Endometrium (tissue), 2 donors: ENCODE results near the gene UQCC5.

Experiments
- FAIRE-seq: peaks from 2 replicates; lab custom pipeline; 2012; peaks lifted over from hg19 to GRCh38; lab: Jason Lieb, UNC
- donor health status: control.
- donor health status: control.

The UQCC5 gene, protein sequence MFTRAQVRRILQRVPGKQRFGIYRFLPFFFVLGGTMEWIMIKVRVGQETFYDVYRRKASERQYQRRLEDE

GRCh38 chr3:52536369-52537164 is at the start of gene UQCC5:
Gene UQCC5 (plus strand): TSS chr3:52536605. CDS start chr3:52536756, 151 bp downstream.
- FAIRE-seq = peak; percentile 95

- no peak for FAIRE-seq
Measured at GRCh38 chr3:52487050-52487787, 49.2 kb upstream of the UQCC5 start.

DNA sequence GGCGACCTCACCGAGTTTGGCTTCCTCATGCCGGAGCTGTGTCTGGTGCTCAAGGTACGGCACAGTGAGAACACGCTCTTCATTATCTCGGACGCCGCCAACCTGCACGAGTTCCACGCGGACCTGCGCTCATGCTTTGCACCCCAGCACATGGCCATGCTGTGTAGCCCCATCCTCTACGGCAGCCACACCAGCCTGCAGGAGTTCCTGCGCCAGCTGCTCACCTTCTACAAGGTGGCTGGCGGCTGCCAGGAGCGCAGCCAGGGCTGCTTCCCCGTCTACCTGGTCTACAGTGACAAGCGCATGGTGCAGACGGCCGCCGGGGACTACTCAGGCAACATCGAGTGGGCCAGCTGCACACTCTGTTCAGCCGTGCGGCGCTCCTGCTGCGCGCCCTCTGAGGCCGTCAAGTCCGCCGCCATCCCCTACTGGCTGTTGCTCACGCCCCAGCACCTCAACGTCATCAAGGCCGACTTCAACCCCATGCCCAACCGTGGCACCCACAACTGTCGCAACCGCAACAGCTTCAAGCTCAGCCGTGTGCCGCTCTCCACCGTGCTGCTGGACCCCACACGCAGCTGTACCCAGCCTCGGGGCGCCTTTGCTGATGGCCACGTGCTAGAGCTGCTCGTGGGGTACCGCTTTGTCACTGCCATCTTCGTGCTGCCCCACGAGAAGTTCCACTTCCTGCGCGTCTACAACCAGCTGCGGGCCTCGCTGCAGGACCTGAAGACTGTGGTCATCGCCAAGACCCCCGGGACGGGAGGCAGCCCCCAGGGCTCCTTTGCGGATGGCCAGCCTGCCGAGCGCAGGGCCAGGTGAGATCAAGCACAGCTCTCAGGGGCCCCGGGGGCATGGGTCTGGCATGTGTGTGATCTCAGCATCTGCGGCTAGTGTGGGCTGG is 48.4 kb upstream of the UQCC5 start:
- no peak for FAIRE-seq

- no peak for FAIRE-seq
Measured at GRCh38 chr3:52488746-52489145, 47.7 kb upstream of the UQCC5 start.

- no peak for FAIRE-seq
Measured at GRCh38 chr3:52489453-52489852, 47.0 kb upstream of the UQCC5 start.

DNA sequence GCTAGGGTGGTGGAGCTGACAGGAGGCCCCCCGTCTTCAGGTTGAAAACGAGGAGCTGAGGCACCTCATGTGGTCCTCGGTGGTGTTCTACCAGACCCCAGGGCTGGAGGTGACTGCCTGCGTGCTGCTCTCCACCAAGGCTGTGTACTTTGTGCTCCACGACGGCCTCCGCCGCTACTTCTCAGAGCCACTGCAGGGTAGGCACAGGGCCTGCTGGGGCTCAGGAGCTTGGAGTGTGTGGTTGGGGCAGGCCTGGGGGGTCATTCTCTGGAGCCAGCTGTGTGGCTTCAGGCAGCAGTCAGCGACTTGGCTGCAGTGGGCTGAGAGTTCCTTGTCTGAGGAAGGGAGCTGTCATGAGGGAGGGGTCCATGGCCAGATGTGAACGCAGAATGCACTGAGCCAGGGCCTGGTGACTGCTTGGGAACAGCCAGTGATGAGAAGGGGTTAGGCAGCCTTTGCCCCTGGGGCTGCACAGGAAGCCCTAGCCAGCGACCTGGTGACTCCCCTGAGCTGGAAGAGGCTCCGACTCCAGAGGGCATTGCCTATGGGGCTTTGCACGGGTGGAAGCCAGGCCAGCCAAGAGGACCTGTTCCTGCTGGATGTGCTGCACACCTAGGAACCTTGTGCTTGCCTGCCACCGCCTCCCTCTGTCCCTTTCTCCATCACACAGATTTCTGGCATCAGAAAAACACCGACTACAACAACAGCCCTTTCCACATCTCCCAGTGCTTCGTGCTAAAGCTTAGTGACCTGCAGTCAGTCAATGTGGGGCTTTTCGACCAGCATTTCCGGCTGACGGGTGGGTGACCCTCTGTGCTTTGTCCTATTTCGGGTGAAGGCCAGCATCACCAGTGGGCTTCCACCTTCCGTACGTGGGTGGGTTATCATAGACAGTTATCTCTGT is 46.1 kb upstream of the UQCC5 start:
- FAIRE-seq = no peak

DNA sequence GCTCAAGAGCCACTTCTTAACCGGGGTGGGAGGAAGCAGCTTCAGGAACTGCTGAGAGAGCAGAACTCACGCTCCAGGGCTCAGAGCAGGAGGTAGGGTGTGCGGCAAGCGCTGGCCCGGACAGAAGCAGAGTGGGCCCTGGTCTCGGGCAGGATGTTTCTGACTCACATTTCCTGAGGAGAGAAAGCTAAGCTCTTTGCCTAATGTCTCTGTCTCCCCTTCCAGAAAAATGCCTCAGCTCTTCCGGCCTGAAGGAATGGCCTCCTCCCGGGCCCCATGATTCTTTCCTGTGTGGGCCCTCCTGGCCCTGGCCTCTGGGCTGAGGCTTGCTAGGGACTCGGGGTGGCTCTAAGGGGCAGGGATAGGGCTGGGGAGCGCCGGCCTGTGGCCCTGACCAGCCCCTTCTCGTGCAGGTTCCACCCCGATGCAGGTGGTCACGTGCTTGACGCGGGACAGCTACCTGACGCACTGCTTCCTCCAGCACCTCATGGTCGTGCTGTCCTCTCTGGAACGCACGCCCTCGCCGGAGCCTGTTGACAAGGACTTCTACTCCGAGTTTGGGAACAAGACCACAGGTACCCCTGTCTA is 45.4 kb upstream of the UQCC5 start:
- FAIRE-seq = no peak

GRCh38 chr3:52492059-52492458 is 44.3 kb upstream of the UQCC5 start:
- no peak for FAIRE-seq

DNA sequence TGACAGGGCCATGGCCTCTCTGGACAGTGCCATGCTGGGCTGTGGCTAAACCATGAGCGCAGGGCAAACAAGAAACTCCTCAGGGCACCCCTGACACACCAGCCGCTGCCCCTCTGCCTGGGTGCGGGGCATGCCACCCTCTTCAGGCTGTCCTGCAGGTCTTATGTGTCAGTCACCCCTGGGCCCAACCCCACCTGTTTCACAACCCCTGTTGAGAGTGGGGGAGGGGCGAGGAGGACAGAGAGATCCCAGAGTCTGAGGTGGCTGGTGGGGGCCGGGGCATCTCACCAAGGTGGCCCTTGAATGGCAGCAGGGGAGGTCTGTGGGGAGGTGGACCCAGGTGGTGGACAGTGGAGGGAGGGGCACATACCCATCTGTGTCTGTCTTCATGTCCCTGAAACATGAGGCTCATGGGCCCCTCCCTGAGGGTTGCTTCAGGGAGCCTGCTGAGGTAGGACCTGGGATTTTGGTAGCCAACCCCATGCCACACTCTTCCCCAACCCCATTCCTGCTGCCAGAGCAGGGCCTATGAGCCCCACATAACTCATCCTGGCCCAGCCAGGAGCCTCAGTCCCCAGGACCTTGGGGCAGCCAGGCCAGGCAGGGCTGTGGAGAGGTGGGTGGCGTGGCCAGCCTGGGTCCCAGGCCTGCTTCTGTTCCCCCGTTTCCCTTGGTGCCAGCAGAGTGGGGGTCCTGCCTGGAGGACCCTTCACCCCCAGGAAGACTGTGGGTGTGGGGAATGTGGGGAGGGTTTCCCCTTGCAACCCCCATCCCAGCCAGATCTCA is 43.0 kb upstream of the UQCC5 start:
- no peak for FAIRE-seq

- FAIRE-seq = no peak
Measured at GRCh38 chr3:52494445-52494844, 42.0 kb upstream of the UQCC5 start.

DNA sequence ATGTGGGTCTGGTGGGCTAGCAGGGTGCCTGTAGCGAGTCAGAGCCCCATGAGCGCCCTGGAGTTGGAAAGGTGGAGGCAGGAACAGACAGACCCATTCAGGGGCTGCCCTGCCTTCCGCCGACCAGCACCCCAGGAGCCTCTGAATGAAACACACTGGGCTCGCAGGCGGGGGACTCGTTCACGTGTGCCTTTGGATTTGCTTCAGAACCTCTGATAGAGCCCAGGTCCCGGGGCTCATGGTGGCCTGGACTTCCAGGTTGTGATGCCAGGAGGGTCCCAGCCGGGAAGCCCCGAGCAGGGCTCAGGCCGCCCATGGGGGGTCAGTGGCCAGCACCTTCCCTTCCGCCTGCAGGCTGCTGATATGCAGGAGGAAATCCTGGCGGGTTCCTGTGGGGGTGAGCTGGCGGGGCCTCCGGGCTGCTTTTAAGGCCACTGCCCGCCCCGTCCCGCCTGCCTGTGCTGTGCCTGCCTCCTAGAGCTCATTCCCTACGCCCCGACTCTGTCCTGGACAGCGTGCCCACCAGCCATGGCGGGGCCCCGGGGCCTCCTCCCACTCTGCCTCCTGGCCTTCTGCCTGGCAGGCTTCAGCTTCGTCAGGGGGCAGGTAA is 41.4 kb upstream of the UQCC5 start, which contains the start of gene STAB1:
TSS of gene STAB1 (plus strand) at position 453 of the 610 bp plus-strand sequence. CDS start at position 529, 76 bp downstream.
- FAIRE-seq = no peak

DNA sequence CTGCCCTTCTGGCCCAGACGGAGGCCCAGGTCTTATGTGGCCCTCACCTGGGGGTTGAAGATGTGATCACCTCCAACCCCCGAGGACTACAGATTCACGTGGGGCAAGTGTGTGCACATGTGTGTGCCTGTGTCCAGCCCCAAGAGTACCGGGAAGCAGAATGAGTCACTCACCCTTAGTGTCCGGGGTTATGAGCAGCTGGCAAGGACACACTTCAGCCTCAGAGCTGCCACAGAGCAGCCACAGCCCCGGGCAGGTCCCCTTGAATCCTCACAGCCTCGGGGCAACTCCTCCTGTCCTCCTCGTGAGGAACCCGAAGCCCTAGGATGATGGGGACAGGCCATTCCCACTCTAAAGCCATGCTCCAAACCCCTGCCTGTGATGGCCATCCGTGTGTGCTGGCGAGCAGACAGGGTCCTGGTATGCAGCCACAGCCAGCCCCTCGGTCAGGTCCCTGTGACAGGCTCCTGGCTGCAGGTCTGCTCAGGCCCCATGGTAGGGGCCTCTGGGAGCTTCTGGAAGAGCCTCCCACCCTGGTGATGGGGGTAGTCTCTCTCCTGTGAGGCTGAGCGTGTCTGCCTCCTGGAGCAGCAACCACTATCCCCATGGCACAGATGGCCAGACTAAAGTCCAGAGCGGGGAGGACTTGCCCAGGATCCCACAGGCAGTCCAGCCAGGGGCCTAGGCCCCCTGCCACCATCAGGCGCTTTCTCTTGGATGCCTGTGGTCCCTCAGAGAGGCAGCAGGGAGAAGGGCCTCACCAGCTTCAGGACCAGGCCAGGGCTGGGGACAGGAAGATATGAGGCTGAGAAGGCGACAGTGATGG is 40.4 kb upstream of the UQCC5 start:
- no peak for FAIRE-seq

GRCh38 chr3:52498137-52499054 is 38.0 kb upstream of the UQCC5 start:
- no peak for FAIRE-seq

DNA sequence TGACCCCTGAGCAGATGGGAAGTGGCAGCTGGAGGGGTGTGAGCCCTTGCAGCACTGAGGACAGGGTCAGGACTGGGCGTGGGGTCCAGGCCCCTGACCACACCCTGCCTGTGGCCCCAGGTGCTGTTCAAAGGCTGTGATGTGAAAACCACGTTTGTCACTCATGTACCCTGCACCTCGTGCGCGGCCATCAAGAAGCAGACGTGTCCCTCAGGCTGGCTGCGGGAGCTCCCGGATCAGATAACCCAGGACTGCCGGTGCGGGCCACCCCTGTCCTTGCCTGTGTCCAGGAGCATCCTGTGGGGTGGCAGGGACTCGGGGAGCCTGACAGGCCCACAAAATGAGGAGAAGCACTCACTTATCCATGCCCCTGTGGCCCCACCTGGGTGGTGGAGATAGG is 35.4 kb upstream of the UQCC5 start:
- no peak for FAIRE-seq

DNA sequence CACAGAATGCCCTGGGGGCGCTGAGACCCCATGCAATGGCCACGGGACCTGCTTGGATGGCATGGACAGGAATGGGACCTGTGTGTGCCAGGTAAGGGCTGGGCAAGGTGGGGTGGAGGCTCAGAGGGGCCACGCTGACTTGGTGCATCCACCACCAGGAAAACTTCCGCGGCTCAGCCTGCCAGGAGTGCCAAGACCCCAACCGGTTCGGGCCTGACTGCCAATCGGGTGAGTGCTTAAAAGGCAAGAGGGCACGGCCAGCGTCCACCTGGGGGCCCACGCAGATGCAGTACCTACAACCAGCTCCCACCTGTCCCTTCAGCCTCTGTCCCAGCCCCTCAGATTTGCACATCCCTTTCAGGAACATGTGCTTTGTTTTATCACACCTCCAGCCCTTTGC is 34.4 kb upstream of the UQCC5 start:
- FAIRE-seq = no peak

- FAIRE-seq = no peak
Measured at GRCh38 chr3:52502808-52503350, 33.5 kb upstream of the UQCC5 start.

GRCh38 chr3:52503788-52504424 is 32.5 kb upstream of the UQCC5 start:
- FAIRE-seq = no peak
